ENCODE data around the gene MAD1L1. TPM values are rescaled to one million over a fixed set of nuclear protein-coding genes. Genes with fewer than 3 reads are reported as not detected.

Gene MAD1L1
- total and polyA plus RNA-seq, 2 of the 8 experiments (the other 6 are each of a cell fraction or from before 2014, with no cell fraction given), result 40.4 to 44.6 TPM

DNA sequence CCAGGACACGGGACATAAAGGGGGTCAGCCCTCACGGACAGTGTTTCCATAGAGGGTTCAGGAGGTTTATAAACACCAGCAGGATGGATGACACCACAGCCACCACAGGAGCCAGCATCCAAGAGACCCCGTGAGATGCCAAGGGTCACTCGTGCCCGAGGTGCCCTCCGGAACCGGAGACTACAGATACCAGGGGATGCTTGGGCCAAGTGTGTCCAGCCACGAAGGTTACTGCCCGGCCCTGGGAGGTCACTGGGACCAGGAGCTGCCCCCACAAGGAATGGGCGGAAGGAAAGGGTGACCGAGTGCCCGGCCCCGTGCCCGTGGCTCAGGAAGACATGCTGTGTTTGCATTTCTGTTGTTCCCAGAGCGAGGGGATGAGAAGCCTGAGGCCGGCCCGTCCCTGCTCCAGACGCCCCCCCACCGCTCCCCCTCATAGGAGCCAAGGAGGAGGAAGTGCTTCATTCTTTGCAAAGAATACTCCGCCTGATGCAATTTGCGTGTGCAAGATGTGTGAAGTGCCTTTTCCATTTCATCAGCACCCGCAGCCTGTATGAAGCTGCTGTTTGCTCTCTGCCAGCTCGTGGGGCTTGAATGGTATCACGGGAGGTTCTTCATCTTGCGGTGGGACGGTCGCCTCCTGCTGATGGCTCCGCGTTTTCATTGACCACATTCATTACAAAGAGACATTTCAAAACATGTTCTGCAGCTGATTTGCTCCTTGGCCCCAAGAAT lies 386.2 kb downstream of the MAD1L1 start:
- Histone ChIP-seq H3K27me3 (replicated peaks in 1 of 4; ENCODE audit: control insufficient read depth in 3 of 4, extremely low read depth in 1 of 4, insufficient read depth in 3 of 4, low read length in 3 of 4) (no peaks in the 10 kb centered on the region), H3K79me2 (ENCODE audit: control insufficient read depth in 1 of 2, insufficient read depth in 2 of 2, low read length in 2 of 2) (no peaks in the 10 kb centered on the region), H4K5ac (ENCODE audit: insufficient read length, low read depth, low read length) (no peak overlapping the region), H3K36me3 (ENCODE audit: control insufficient read depth in 2 of 4, insufficient read depth in 4 of 4, low read length in 3 of 4) (no peaks in the 10 kb centered on the region; a peak in 1 of 8 replicates), H4K91ac (replicated peaks; ENCODE audit: insufficient read length, low read length) (no peak overlapping the region), H3K23me2 (ENCODE audit: low read depth, low read length) (no peaks in the 10 kb centered on the region), H2AK5ac (ENCODE audit: low read depth, low read length) (no peak overlapping the region), H3K9me3 (ENCODE audit: insufficient read depth in 2 of 2, low read depth in 1 of 2, low read length in 1 of 2) (no peaks in the 10 kb centered on the region), H3K79me1 (ENCODE audit: low read depth, low read length) (no peaks in the 10 kb centered on the region; the same call in 1 of the 2 replicates), H3K27ac (ENCODE audit: low read depth, low read length) (no peak overlapping the region), H3K4me3 (ENCODE audit: extremely low read depth in 1 of 4, insufficient read depth in 2 of 4, low read depth in 3 of 4, low read length in 4 of 4) (no peak overlapping the region), H3K4ac (replicated peaks; ENCODE audit: insufficient read length, low read depth, low read length) (no peak overlapping the region), H3K18ac (ENCODE audit: extremely low read depth, low read length) (no peak overlapping the region), H3K23ac (ENCODE audit: insufficient read length) (no peak overlapping the region), H3K9ac (replicated peaks in 1 of 4; ENCODE audit: extremely low read depth in 1 of 4, low read depth in 3 of 4, low read length in 3 of 4) (no peak overlapping the region), H2BK5ac (ENCODE audit: low read depth, low read length) (no peak overlapping the region), H3K56ac (replicated peaks; ENCODE audit: insufficient read length, low read depth, low read length) (no peak overlapping the region), H2BK12ac (ENCODE audit: low read depth, low read length) (no peak overlapping the region), H2BK120ac (replicated peaks; ENCODE audit: low read depth, low read length) (no peak overlapping the region), H4K8ac (ENCODE audit: extremely low read depth, insufficient read depth, low read length) (no peak overlapping the region), H2BK20ac (ENCODE audit: low read length) (no peak overlapping the region), H3K4me2 (ENCODE audit: insufficient read depth in 1 of 2, low read depth in 2 of 2, low read length in 2 of 2) (no peak overlapping the region), H2AFZ (ENCODE audit: low read length) (no peak overlapping the region), H3K14ac (ENCODE audit: insufficient read length) (no peak overlapping the region), H2BK15ac (ENCODE audit: low read length) (no peak overlapping the region), H3K4me1 (replicated peaks in 1 of 4; ENCODE audit: control insufficient read depth in 3 of 4, insufficient read depth in 4 of 4, low read length in 3 of 4) (no peaks in the 10 kb centered on the region; a peak in 1 of 7 replicates), H4K20me1 (replicated peaks in 1 of 2; ENCODE audit: control insufficient read depth in 1 of 2, insufficient read depth in 2 of 2, low read length in 2 of 2) (peaks cover 4 to 5% of the 10 kb centered on the region in 2 experiments)
- POLR2A ChIA-PET (ENCODE audit: partially characterized antibody), result no interaction called here
- TF ChIP-seq SAP30 (IDR thresholded peaks at IDR 0.05; ENCODE audit: insufficient read depth, insufficient replicate concordance, low read length) (no peak), SP1 (IDR thresholded peaks at IDR 0.05; ENCODE audit: low read depth, low read length) (no peak), POU5F1 (IDR thresholded peaks at IDR 0.05; ENCODE audit: low read depth, low read length) (no peak), BACH1 (IDR thresholded peaks at IDR 0.05; ENCODE audit: low read length) (no peak)
- FAIRE-seq (no peak), DNase-seq (ENCODE audit: low read depth in 1 of 2, low spot score in 2 of 2) (no peak)
- CTCF ChIA-PET (ENCODE audit: partially characterized antibody), result interaction anchor here (1.0 to 2.0 kb wide), 6 partner anchors 7 to 277 kb away, joined by 3 to 6 read pairs (median 3); no protein-coding TSS in a partner anchor
- WGBS, 2 experiments (ENCODE audit: extremely low coverage in 1 of 2, insufficient coverage in 1 of 2, insufficient read length in 1 of 2, insufficient replicate concordance in 2 of 2, low coverage in 1 of 2, low lambda C conversion rate in 2 of 2, missing lambda C conversion rate in 1 of 2), result 89% methylated on average over 27 of the region's 29 CpGs; no CpG with 5 or more reads in 1 of the 2 experiments
